Tibial nerve (tissue), 3 donors: ENCODE measurements around the gene KRTAP10-8.

Experiments used
- POLR2A ChIP-seq, 2 donors: fragments of 450-650 bp; IDR thresholded peaks; one replicate each; pipeline ENCODE4 v1.6.1; 2017; ENCODE audit warnings: antibody characterized with exemption in 2 of 2, mild to moderate bottlenecking in 2 of 2, moderate library complexity in 2 of 2
- TF ChIP-seq, protein P1 (sequence below), 5 experiments: fragments of 200-600 bp in 3 of 5; fragments of 450-650 bp in 2 of 5; sonication (generic) in 3 of 5; IDR thresholded peaks; one replicate each; pipeline ENCODE4 v1.5.1; 2016 to 2019; ENCODE audit warnings: antibody characterized with exemption in 5 of 5, mild to moderate bottlenecking in 3 of 5, moderate library complexity in 2 of 5

DNA sequence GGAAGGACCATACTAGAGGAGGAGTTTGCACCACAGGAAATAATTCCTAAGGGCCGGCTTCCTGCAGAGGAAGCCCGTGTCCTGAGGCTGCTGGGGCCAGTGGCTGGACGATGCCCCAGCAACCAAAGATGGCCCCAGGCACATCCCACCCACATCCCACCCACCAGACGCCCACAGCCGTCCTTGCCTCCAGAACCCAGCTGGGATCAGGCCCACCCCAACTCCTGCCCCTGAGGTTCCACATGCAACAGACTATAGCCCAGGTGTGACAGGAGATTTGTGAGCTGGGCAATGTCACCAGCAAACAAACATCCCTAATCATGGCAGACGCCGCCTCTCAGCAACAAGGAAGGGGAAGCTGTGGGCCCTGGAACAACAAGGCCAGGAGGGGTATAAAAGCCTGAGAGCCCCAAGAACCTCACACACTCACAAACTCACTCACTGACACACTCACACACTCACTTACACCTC is 14.8 kb downstream of the KRTAP10-8 start, which contains the start of gene KRTAP10-9:
- TF ChIP-seq, protein P1, sequence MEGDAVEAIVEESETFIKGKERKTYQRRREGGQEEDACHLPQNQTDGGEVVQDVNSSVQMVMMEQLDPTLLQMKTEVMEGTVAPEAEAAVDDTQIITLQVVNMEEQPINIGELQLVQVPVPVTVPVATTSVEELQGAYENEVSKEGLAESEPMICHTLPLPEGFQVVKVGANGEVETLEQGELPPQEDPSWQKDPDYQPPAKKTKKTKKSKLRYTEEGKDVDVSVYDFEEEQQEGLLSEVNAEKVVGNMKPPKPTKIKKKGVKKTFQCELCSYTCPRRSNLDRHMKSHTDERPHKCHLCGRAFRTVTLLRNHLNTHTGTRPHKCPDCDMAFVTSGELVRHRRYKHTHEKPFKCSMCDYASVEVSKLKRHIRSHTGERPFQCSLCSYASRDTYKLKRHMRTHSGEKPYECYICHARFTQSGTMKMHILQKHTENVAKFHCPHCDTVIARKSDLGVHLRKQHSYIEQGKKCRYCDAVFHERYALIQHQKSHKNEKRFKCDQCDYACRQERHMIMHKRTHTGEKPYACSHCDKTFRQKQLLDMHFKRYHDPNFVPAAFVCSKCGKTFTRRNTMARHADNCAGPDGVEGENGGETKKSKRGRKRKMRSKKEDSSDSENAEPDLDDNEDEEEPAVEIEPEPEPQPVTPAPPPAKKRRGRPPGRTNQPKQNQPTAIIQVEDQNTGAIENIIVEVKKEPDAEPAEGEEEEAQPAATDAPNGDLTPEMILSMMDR (IDR thresholded peaks at IDR 0.05): no peak
- no peak for TF ChIP-seq POLR2A (IDR thresholded peaks at IDR 0.05)
